Iris pigment epithelial cell (primary cell): ENCODE results near the gene KCNA1.
"Not testable (repeated sequence)": the region's sequence is repeated elsewhere in the genome, so short reads cannot be mapped to it uniquely, and the experiment has no call there.

ENCODE experiments used
- DNase-seq: peaks from one replicate; pipeline ENCODE4 v3.0.0-alpha.2; 2011; ENCODE audit warnings: low read depth

Gene KCNA1

GRCh38 chr12:4909734-4910501, at the start of gene KCNA1:
Gene KCNA1, plus strand, starts transcription at chr12:4909905. Its CDS starts 1,474 bp downstream, at chr12:4911379.
- DNase-seq: peak; percentile 22

DNA sequence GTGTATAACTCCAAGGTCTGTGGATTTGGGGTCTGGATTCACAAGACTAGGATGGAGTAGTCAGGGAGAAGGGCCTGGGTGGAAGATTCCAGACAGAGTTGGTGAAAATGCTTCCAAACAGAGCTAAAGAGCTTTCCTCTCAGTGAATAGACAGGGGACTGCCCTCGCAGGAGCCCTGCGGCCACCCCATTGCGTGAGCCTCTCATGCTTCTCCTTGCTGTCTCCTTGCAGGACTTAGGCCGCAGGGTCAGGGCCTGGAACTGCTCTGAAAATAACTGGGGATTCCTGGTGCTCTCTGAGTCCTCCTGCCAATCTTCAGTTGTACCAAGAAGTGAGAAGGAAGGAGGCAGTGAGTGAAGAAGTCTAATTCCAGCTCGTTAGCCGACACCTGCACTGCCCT, 49.0 kb upstream of the KCNA1 start:
- no peak for DNase-seq

GRCh38 chr12:4862809-4863208, 46.9 kb upstream of the KCNA1 start:
- DNase-seq: no peak

DNA sequence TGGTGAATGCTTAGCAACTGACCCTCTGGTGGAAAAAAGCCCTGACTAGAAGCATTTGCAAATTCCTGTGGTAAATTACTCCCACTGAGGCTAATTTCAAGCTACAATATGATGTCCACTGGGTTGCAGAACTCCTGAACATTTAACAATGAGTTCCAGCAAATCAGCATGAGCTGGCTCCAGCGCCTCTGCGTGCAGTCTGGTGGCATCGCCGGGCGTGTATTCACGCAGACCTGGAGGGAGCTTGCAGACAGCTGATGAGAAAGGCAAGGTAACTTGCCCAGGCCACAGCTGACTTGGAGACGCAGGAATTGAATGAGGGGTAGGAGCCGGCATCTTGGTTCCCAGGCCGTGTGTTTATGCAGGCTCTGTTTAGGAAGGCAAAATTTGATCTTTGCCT, 45.1 kb upstream of the KCNA1 start:
- DNase-seq: no peak

- DNase-seq: no peak
Measured at GRCh38 chr12:4865246-4865645, 44.5 kb upstream of the KCNA1 start.

- no peak for DNase-seq
Measured at GRCh38 chr12:4866299-4866698, 43.4 kb upstream of the KCNA1 start.

DNA sequence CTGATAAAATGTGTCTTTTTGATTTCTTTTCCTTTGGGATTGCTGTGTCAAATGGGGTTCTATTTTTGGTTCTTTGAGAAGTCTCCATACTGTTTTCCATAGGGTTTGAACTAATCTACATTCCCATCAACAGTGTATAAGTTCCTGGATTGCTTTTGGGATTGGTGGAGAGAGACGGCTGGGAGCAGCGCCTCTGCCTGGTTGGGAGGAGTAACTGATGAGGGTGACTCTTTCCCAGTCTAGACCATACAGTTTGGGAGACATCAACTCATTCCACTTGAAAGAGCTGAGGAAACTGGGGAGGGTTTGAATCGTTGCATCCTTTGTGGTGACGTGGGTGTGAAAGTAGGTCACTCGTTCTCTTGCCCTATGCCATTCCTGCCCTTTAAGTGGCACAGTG, 42.3 kb upstream of the KCNA1 start:
- no peak for DNase-seq

GRCh38 chr12:4870423-4870822, 39.3 kb upstream of the KCNA1 start:
- no peak for DNase-seq

- no peak for DNase-seq
Measured at GRCh38 chr12:4871514-4871913, 38.2 kb upstream of the KCNA1 start.

DNA sequence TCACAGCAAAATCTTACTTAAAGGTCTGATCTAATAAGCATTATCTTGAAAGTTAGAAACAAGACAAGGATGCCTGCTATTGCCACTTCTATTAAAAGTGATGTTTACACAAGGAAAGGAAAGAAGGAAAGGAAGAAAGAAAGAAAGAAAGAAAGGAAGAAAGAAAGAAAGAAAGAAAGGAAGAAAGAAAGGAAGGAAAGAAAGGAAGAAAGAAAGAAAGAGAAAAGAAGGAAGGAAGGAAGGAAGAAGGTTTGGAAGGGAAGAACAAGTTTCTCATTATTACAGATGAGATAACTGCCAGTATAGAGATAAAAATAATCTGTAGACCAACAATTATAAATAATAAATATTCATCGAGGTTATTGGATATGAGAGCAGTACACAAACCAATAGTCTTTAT, 35.8 kb upstream of the KCNA1 start:
- no peak for DNase-seq

DNA sequence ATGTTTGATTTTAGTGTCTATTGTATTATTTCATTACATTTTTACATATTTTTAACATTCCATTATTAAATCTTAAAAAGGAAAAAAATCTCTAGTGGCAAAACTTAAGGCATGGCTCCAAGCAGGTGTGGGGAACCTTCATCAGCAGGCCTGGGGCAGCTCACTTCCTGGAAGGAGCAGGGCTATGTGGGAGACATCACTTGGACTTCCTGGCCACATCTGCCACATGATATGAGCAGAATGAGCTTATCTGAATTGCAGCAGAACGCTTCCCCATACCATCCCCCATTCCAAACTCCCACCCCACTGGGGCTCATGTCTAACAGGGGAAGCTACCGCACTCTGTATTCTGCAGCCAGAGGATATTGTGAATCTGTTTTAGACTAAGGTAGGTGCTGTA, 35.0 kb upstream of the KCNA1 start:
- no peak for DNase-seq

GRCh38 chr12:4879481-4879880, 30.2 kb upstream of the KCNA1 start:
- not testable (repeated sequence) for DNase-seq

DNA sequence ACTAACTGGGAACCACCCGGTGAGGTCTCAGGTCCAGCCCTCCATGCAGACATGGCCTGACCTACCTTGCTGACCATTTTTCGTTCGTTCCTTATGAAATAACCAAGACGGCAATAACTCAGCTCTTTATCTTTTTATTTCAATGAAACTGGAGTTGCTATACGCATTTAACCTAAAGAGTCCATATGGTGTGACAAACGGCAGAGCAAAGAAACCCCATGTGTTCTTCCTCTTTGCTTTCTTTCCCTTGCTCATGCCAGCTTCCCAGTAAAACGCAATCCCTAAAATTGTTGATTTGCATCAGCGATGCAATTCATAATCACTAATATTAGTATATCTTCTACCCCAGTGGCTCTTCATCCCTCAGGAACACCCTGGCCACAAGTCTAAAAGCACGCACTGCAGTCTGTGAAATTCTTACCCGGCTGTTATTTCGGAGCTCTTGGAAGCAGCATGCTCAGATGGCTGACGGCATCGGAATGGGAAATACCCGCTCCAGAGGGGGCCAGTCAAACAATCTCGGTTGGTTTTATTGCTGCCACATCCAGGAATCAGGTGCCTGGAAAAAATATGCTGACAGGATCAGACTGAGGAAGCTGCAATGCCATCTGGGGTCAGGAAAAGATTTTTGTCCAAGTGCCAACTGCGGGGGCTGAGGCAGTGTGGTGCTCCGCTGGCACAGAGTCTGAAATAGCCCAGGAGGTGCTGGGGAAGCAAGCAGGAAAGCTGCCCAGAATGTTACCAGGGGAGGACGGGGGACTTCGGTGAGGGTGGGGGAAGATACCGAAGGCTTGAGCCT, 28.2 kb upstream of the KCNA1 start:
- DNase-seq: no peak

DNA sequence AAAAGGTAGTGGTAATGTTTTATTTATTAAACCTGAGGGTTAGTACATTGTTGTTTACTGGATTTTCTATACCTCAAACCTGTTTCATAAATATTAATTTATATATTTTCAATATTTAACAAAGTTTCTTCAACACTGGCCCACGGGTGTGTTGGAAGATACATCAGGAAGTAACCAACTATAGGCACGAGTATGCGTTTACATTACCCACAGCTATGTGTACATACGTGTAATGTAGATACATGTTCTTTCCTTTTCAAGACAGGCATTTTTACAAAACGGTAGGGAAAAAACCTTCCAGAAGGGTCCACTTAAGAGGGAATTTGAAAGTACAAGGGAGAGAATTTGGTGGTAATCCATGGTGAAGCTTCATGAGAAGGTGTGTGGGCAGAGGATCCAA, 17.8 kb upstream of the KCNA1 start:
- DNase-seq: no peak

GRCh38 chr12:4892418-4892817, 17.3 kb upstream of the KCNA1 start:
- no peak for DNase-seq

GRCh38 chr12:4894019-4894418, 15.7 kb upstream of the KCNA1 start:
- DNase-seq: no peak

DNA sequence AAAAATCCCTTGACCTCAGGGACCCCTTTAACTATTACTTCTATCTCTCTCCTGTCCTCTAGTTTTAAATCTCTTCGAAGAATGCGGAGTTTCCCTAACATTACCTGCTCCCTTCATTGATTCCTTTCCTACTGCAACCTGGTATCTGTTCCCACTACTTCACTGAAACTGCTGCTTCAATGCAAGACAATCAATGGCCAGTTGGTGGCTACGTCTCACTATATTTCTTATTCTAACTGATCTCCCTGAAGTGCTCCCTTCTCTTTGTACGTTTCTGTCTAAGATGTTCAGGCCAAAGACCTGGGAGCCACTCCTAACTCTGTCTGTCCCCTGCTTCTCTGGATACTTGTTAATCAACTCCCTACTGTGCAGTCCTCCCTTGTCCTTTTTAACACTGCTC, 10.3 kb upstream of the KCNA1 start:
- DNase-seq: no peak

DNA sequence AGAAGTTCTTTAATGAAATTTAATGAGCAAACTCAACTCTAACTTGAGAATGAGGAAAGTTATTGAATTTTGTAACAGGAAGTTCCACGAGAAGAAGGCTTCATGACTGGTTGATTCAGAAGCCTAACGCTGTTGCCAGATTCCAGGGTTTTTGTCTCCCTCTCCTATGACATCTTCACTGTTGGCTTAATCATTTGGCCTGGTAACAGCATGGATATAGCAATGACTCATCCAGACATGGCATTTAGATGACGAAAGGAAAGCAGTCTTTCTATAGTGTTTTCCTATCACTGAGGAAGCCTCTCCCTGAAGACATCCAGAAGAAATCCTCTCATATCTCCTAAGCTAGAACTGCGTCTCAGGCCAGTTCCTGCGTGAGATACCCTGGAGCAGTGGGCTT, 9.4 kb upstream of the KCNA1 start:
- peak; percentile 35 for DNase-seq

GRCh38 chr12:4905316-4905715, 4.4 kb upstream of the KCNA1 start:
- DNase-seq: no peak

- DNase-seq: peak; percentile 11
Measured at GRCh38 chr12:4908684-4909409, 858 bp upstream of the KCNA1 start.

GRCh38 chr12:4909410-4909733, 333 bp upstream of the KCNA1 start:
- no peak for DNase-seq

DNA sequence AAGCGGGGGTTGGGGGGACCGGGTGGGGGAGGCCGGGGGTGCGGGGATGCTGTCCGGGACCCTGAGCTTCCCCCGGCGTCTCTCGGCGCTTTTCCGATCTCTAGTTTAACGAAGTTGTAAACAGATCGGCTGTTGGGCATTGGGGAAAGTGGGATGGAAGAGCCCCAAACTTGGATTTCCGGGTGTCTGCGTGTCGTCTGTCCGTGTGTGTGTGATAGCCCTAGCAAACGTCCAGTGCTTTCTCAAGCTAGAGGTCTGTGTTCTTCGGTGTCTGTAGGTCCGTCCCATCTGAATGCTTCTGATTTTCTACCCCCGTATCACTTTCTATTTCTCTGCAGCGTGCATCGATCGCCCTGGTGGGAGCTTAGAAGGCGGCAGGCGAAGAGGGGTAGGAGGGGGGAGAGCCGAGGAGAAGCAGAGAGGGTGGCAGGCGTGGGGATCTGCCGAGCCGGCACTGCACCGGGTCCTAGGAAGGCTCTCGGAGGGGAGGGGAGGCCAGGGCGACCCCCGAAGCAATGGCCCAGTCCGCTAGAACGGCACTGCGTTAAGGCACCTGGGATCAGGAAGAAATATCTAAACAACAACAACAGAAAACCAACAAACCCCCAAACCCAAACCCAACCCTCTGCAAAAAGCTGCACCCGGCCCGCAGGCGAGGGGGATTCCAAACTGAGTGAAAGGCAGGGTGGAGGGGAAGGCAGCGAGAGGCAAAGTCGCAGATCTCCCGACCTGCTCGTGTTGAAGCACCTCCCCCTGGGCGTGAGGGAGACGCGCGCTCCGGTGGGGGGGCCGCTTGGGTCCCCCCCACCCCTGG, 1.0 kb downstream of the KCNA1 start:
- DNase-seq: no peak
